H9 (cell line): ENCODE measurements around the gene SOX13. TPM values are rescaled to one million over a fixed set of nuclear protein-coding genes. Genes with fewer than 3 reads are reported as not detected.
A peak's percentile ranks its signal among the peaks of the same experiment; 100 is the strongest.

Experiments used
- DNase-seq: peaks from one replicate; pipeline ENCODE4 v3.0.0-alpha.2; 2017
- H2AFZ ChIP-seq: one replicate; pipeline ENCODE4 v1.6.1; 2013; ENCODE audit warnings: mild to moderate bottlenecking, low read length, control low read depth, moderate library complexity
- H2AK5ac ChIP-seq: 2 replicates; pipeline ENCODE4 v1.6.1; 2013; ENCODE audit warnings: low read length, control low read depth, mixed read lengths; ENCODE audit not compliant: insufficient read length
- H2BK120ac ChIP-seq: one replicate; pipeline ENCODE4 v1.6.1; 2013; ENCODE audit warnings: low read depth, mild to moderate bottlenecking, low read length, control low read depth, inconsistent platforms; ENCODE audit not compliant: poor library complexity, severe bottlenecking
- H2BK12ac ChIP-seq: 2 replicates; pipeline ENCODE4 v1.6.1; 2013; ENCODE audit warnings: low read length, control low read depth, mixed read lengths, low read depth; ENCODE audit not compliant: insufficient read length
- H2BK15ac ChIP-seq: 2 replicates; pipeline ENCODE4 v1.6.1; 2013; ENCODE audit warnings: low read depth, low read length, control low read depth
- H2BK20ac ChIP-seq: one replicate; pipeline ENCODE4 v1.6.1; 2013; ENCODE audit warnings: low read depth, mild to moderate bottlenecking, low read length, control low read depth, inconsistent platforms; ENCODE audit not compliant: poor library complexity, severe bottlenecking
- H2BK5ac ChIP-seq: 2 replicates; pipeline ENCODE4 v1.6.1; 2013; ENCODE audit warnings: low read length, control low read depth, mixed read lengths; ENCODE audit not compliant: insufficient read length
- H3K14ac ChIP-seq: 2 replicates; pipeline ENCODE4 v1.6.1; 2013; ENCODE audit warnings: low read length, control low read depth; ENCODE audit not compliant: insufficient read depth
- H3K18ac ChIP-seq: 2 replicates; pipeline ENCODE4 v1.6.1; 2013; ENCODE audit warnings: low read depth, mild to moderate bottlenecking, mixed read lengths, low read length, control low read depth; ENCODE audit not compliant: insufficient read length
- H3K23ac ChIP-seq: 2 replicates; pipeline ENCODE4 v1.6.1; 2013; ENCODE audit warnings: low read length, control low read depth, mixed read lengths, low read depth; ENCODE audit not compliant: insufficient read length
- H3K23me2 ChIP-seq: 2 replicates; pipeline ENCODE4 v1.6.1; 2013; ENCODE audit warnings: low read depth, mild to moderate bottlenecking, mixed read lengths, low read length, control low read depth; ENCODE audit not compliant: insufficient read length, poor library complexity, severe bottlenecking
- H3K27ac ChIP-seq: 2 replicates; pipeline ENCODE4 v1.5.1; 2013; ENCODE audit warnings: low read length, control low read depth, mixed read lengths, low read depth; ENCODE audit not compliant: insufficient read length
- H3K27me3 ChIP-seq: 2 replicates; pipeline ENCODE4 v1.6.1; 2013; ENCODE audit warnings: low read length, control low read depth, inconsistent platforms; ENCODE audit not compliant: insufficient read depth
- H3K4ac ChIP-seq: 2 replicates; pipeline ENCODE4 v1.6.1; 2013; ENCODE audit warnings: low read depth, mild to moderate bottlenecking, control low read depth, inconsistent platforms, low read length, moderate library complexity
- H3K4me1 ChIP-seq: 2 replicates; pipeline ENCODE4 v1.6.1; 2013; ENCODE audit warnings: low read length, control low read depth, inconsistent platforms; ENCODE audit not compliant: insufficient read depth
- H3K4me2 ChIP-seq: 2 replicates; pipeline ENCODE4 v1.6.1; 2013; ENCODE audit warnings: low read length, control low read depth, mixed read lengths; ENCODE audit not compliant: insufficient read length, insufficient read depth
- H3K56ac ChIP-seq: 2 replicates; pipeline ENCODE4 v1.6.1; 2013; ENCODE audit warnings: low read depth, mild to moderate bottlenecking, mixed read lengths, low read length, control low read depth; ENCODE audit not compliant: insufficient read length
- H3K79me1 ChIP-seq: 2 replicates; pipeline ENCODE4 v1.6.1; 2013; ENCODE audit warnings: low read depth, mild to moderate bottlenecking, moderate library complexity, low read length, control low read depth, inconsistent platforms; ENCODE audit not compliant: insufficient read depth, poor library complexity, severe bottlenecking
- H3K79me2 ChIP-seq: 2 replicates; pipeline ENCODE4 v1.6.1; 2013; ENCODE audit warnings: low read length, control low read depth, inconsistent platforms; ENCODE audit not compliant: insufficient read depth
- H3K9ac ChIP-seq: 2 replicates; pipeline ENCODE4 v1.6.1; 2013; ENCODE audit warnings: low read length, control low read depth, mixed read lengths; ENCODE audit not compliant: insufficient read length; ENCODE audit errors: extremely low read depth
- H3K9me3 ChIP-seq: one replicate; pipeline ENCODE4 v1.6.1; 2013; ENCODE audit warnings: low read depth, low read length, inconsistent platforms; ENCODE audit not compliant: control insufficient read depth
- H3T11ph ChIP-seq: one replicate; pipeline ENCODE4 v1.6.1; 2013; ENCODE audit warnings: mild to moderate bottlenecking, low read length, control low read depth, inconsistent platforms
- H4K20me1 ChIP-seq: one replicate; pipeline ENCODE4 v1.6.1; 2013; ENCODE audit not compliant: control insufficient read depth, insufficient read length, insufficient read depth
- H4K5ac ChIP-seq: 2 replicates; pipeline ENCODE4 v1.6.1; 2013; ENCODE audit warnings: low read depth, mild to moderate bottlenecking, mixed read lengths, low read length, control low read depth; ENCODE audit not compliant: insufficient read length
- H4K8ac ChIP-seq: replicated peaks from 2 replicates; pipeline ENCODE4 v1.6.1; 2013; ENCODE audit warnings: low read length, control low read depth, mixed read lengths, low read depth; ENCODE audit not compliant: insufficient read length
- H4K91ac ChIP-seq: 2 replicates; pipeline ENCODE4 v1.6.1; 2013; ENCODE audit warnings: low read depth, mild to moderate bottlenecking, moderate library complexity, mixed read lengths, low read length, control low read depth; ENCODE audit not compliant: insufficient read length
- H3K27ac Mint-ChIP-seq, 3 experiments: 2 replicates in 2 of 3; 3 replicates in 1 of 3; pipeline ENCODE4 v1.8.0; 2020 to 2021; ENCODE audit warnings: mixed read lengths in 3 of 3, mild to moderate bottlenecking in 1 of 3, moderate library complexity in 1 of 3
- H3K27me3 Mint-ChIP-seq: 2 replicates; pipeline ENCODE4 v1.8.0; 2021; ENCODE audit warnings: low read depth, mild to moderate bottlenecking, moderate library complexity, mixed read lengths
- H3K36me3 Mint-ChIP-seq, 3 experiments: 2 replicates in 2 of 3; 3 replicates in 1 of 3; pipeline ENCODE4 v1.8.0; 2020 to 2021; ENCODE audit warnings: low read depth in 3 of 3, mixed read lengths in 3 of 3; ENCODE audit not compliant: insufficient read depth in 1 of 3
- H3K4me1 Mint-ChIP-seq, 2 experiments: 2 replicates each; pipeline ENCODE4 v1.8.0; 2020; ENCODE audit warnings: mixed read lengths in 2 of 2
- H3K4me3 Mint-ChIP-seq, 2 experiments: 2 replicates in 1 of 2; 3 replicates in 1 of 2; pipeline ENCODE4 v1.8.0; 2020 to 2021; ENCODE audit warnings: mild to moderate bottlenecking in 2 of 2, mixed read lengths in 2 of 2, moderate library complexity in 1 of 2
- H3K9me3 Mint-ChIP-seq, 2 experiments: 2 replicates in 1 of 2; 3 replicates in 1 of 2; pipeline ENCODE4 v1.8.0; 2020; ENCODE audit warnings: mild to moderate bottlenecking in 2 of 2, mixed read lengths in 2 of 2, moderate library complexity in 1 of 2
- WGBS: extraction: QIAGEN DNeasy Blood & Tissue Kit; methylation state at CpG from one replicate; pipeline ENCODE4 v1.1.7; 2013; ENCODE audit warnings: missing lambda C conversion rate, low lambda C conversion rate, mixed read lengths; ENCODE audit not compliant: insufficient read length; ENCODE audit errors: extremely low coverage; 5-methylcytosine and 5-hydroxymethylcytosine counted together
- total RNA-seq: library from RNA; stranded (reverse); gene quantifications from 2 replicates; pipeline ENCODE4 v1.2.1, GENCODE V29; 2021
- TF ChIP-seq, protein P1 (sequence below): fragments of 200-600 bp; sonication (generic); conservative IDR thresholded peaks from 3 replicates; pipeline ENCODE4 v1.8.0; 2021; ENCODE audit warnings: antibody characterized with exemption, mild to moderate bottlenecking

SOX13 gene
- total RNA-seq, 1 experiment from 2014 or later: 120 TPM

DNA sequence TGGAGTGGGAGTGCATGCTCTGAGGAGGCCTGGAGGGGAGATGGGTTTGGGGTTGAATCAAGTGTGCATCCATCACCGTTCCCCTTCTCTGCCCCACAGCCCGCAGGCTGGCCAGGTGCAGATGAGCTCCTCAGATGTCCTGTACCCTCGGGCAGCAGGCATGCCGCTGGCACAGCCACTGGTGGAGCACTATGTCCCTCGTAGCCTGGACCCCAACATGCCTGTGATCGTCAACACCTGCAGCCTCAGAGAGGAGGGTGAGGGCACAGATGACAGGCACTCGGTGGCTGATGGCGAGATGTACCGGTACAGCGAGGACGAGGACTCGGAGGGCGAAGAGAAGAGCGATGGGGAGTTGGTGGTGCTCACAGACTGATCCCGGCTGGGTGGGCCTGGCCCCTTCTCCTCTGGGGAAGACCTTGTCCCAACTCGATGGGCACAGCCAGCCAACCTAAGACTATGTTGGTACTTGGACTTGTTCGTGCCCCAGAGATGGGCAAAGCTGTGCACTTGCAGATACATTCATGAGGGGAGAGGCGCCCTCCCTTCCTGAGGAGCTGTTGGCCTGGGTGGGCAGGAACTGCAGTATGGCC, 52.9 kb downstream of the SOX13 start:
- no peaks in the 10 kb centered on the region for H3K9me3 ChIP-seq
- H3K4me1 Mint-ChIP-seq: peaks cover 37 to 42% of the 10 kb centered on the region in 2 experiments
- H3K23me2 ChIP-seq: peaks cover 4% of the 10 kb centered on the region
- H4K5ac ChIP-seq: no peak overlapping the region
- peak overlapping the region in 1 of 3 experiments; percentile 4; a peak in 2 of 7 replicates for H3K27ac Mint-ChIP-seq
- H3K27me3 Mint-ChIP-seq: no peaks in the 10 kb centered on the region; the same call in 1 of the 2 replicates
- no peak overlapping the region for H3K27ac ChIP-seq
- H2BK15ac ChIP-seq: no peak overlapping the region
- no peak for DNase-seq
- no peak overlapping the region for H3K18ac ChIP-seq
- no peak overlapping the region for H3K4me3 Mint-ChIP-seq
- H3K9ac ChIP-seq: no peak overlapping the region
- H3K4me1 ChIP-seq: no peaks in the 10 kb centered on the region; the same call in 1 of the 2 replicates
- no peak overlapping the region for H4K91ac ChIP-seq
- no peak overlapping the region for H2BK5ac ChIP-seq
- H3K23ac ChIP-seq: no peak overlapping the region
- no peak overlapping the region for H2AK5ac ChIP-seq
- no peaks in the 10 kb centered on the region for H3K79me1 ChIP-seq
- no peak overlapping the region for H4K8ac ChIP-seq
- peaks cover 30 to 71% (median 52%) of the 10 kb centered on the region in 3 experiments; a peak in 6 of 7 replicates for H3K36me3 Mint-ChIP-seq
- no peaks in the 10 kb centered on the region for H3K79me2 ChIP-seq
- H2BK20ac ChIP-seq: no peak overlapping the region
- H3K27me3 ChIP-seq: no peaks in the 10 kb centered on the region
- no peak overlapping the region for H3K4me2 ChIP-seq
- H3T11ph ChIP-seq: no peak overlapping the region
- H4K20me1 ChIP-seq: no peaks in the 10 kb centered on the region
- no peaks in the 10 kb centered on the region; a peak in 1 of 5 replicates for H3K9me3 Mint-ChIP-seq
- H2BK120ac ChIP-seq: no peak overlapping the region
- H2BK12ac ChIP-seq: no peak overlapping the region
- TF ChIP-seq, protein P1, sequence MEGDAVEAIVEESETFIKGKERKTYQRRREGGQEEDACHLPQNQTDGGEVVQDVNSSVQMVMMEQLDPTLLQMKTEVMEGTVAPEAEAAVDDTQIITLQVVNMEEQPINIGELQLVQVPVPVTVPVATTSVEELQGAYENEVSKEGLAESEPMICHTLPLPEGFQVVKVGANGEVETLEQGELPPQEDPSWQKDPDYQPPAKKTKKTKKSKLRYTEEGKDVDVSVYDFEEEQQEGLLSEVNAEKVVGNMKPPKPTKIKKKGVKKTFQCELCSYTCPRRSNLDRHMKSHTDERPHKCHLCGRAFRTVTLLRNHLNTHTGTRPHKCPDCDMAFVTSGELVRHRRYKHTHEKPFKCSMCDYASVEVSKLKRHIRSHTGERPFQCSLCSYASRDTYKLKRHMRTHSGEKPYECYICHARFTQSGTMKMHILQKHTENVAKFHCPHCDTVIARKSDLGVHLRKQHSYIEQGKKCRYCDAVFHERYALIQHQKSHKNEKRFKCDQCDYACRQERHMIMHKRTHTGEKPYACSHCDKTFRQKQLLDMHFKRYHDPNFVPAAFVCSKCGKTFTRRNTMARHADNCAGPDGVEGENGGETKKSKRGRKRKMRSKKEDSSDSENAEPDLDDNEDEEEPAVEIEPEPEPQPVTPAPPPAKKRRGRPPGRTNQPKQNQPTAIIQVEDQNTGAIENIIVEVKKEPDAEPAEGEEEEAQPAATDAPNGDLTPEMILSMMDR: no peak
- no CpG with 5 or more reads among the region's 18 CpGs for WGBS
- H3K56ac ChIP-seq: no peak overlapping the region
- no peak overlapping the region for H3K4ac ChIP-seq
- no peak overlapping the region for H2AFZ ChIP-seq
- H3K14ac ChIP-seq: no peak overlapping the region
